Measurements from ENCODE around the gene MEFV.
"Not testable (repeated sequence)": the region's sequence is repeated elsewhere in the genome, so short reads cannot be mapped to it uniquely, and the experiment has no call there.

MEFV gene

GRCh38 chr16:3215601-3216262 is 40.7 kb downstream of the MEFV start:
- no peak for DNase-seq

GRCh38 chr16:3214904-3215600 is 41.4 kb downstream of the MEFV start:
- DNase-seq: peak in 1 of 2 donors; percentile 10

GRCh38 chr16:3212567-3212966 is 43.9 kb downstream of the MEFV start:
- DNase-seq: no peak

- DNase-seq: no peak
Observed at GRCh38 chr16:3212006-3212405, 44.4 kb downstream of the MEFV start.

GRCh38 chr16:3207086-3207953 is 49.1 kb downstream of the MEFV start:
- DNase-seq: no peak

GRCh38 chr16:3205939-3206338 is 50.5 kb downstream of the MEFV start:
- DNase-seq: not testable (repeated sequence)

GRCh38 chr16:3202903-3203539 is 53.4 kb downstream of the MEFV start:
- DNase-seq: no peak

- no peak for DNase-seq
Observed at GRCh38 chr16:3198334-3199072, 57.9 kb downstream of the MEFV start.

- DNase-seq: not testable (repeated sequence)
Observed at GRCh38 chr16:3197694-3198333, 58.6 kb downstream of the MEFV start.

- DNase-seq: no peak
Observed at GRCh38 chr16:3195975-3196374, 60.5 kb downstream of the MEFV start.

- DNase-seq: no peak
Observed at GRCh38 chr16:3194792-3195191, 61.6 kb downstream of the MEFV start.

- DNase-seq: no peak
Observed at GRCh38 chr16:3193221-3194212, 62.9 kb downstream of the MEFV start.

- no peak for DNase-seq
Observed at GRCh38 chr16:3192476-3193019, 63.9 kb downstream of the MEFV start.
